Activated CD4-positive, alpha-beta T cell treated with anti-CD3 and anti-CD28 coated beads, Interleukin-2, Interleukin-4, amounts not matched to agents 100 ng/mL and 50 ng/mL, durations not matched to agents 16 hours and 8 hours (primary cell): ENCODE results near the gene PLEKHJ1.
"Not testable (repeated sequence)": the region's sequence is repeated elsewhere in the genome, so short reads cannot be mapped to it uniquely, and the experiment has no call there.

Experiments
- DNase-seq: peaks from one replicate; pipeline ENCODE4 v3.0.0-alpha.2; 2020; ENCODE audit warnings: low spot score

The PLEKHJ1 gene, protein sequence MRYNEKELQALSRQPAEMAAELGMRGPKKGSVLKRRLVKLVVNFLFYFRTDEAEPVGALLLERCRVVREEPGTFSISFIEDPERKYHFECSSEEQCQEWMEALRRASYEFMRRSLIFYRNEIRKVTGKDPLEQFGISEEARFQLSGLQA

GRCh38 chr19:2236314-2237050, at the start of gene PLEKHJ1, which contains the start of gene SF3A2:
TSS of gene PLEKHJ1 (minus strand) at chr19:2236329. CDS start at chr19:2236248, 81 bp downstream.
TSS of gene SF3A2 (plus strand) at chr19:2236824. CDS start at chr19:2243419, 6,595 bp downstream.
- DNase-seq = peak; percentile 97

DNA sequence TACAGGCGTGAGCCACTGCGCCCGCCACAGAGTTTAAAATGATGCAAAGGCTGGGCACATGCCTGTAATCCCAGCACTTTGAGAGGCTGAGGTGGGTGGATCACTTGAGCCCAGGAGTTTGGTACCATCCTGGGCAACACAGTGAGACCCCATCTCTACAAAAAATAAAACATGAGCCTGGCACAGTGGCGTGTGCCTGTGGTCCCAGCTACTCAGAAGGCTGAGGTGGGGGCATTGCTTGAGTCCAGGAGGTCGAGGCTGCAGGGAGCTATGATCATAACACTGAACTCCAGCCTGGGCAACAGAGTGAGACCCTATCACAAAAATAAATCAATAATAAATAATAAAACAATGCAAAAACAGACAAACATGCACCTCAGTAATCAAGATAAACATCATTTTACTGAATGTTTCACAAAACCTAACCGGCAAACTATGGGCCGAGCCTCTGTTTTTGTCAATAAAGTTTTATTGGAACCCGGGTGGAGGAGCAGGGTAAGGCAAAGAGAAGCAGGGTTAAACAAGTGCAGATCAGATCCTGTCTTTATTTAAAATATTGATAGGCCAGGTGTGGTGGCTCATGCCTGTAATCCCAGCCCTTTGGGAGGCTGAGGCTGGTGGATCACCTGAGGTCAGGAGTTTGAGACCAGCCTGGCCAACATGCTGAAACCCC, 47.8 kb upstream of the PLEKHJ1 start:
- DNase-seq = no peak

- no peak for DNase-seq
Observed at GRCh38 chr19:2282862-2283237, 46.7 kb upstream of the PLEKHJ1 start.

GRCh38 chr19:2282062-2282861, 46.1 kb upstream of the PLEKHJ1 start, which contains the start of gene PEAK3:
TSS of gene PEAK3 (minus strand) at chr19:2282175. CDS start at chr19:2280931, 1,244 bp downstream.
- no peak for DNase-seq

GRCh38 chr19:2281265-2282061, 45.3 kb upstream of the PLEKHJ1 start:
- not testable (repeated sequence) for DNase-seq

- DNase-seq = no peak
Observed at GRCh38 chr19:2280633-2281264, 44.6 kb upstream of the PLEKHJ1 start.

DNA sequence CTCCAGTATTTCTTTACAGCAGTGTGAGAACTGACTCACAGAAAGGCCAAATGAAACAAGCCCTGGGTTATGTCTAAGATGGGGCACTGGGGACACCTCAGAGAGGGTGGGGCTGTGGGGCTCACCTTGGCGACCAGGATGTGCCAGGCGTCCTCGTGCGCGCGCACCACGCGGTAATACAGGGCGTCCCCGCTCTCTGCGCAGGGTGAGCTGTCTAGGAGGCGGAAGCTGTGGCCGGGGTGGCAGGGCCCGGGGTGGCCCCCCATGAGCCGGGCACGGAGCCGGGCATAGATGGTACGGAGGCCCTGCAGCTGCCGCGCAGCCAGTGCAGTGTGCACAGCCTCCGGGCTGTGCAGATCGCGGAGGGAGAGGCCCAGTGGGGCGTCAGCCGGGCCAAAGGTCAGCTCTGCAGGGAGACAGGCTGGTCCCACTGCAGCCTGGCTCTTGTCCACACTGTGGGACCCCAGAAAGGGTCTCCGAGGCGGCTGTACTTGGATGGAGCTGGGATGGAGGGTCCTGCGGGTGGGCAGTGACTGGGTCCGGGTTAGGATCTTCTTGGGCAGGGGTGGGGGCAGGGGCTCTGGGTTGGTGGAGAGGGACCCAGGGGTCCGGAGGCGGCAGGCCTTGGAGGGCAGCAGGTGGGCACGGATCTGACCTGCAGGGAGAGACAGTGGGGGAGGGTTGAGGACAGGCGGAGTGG, 42.5 kb upstream of the PLEKHJ1 start:
- no peak for DNase-seq

- DNase-seq = no peak
Observed at GRCh38 chr19:2277138-2277537, 41.0 kb upstream of the PLEKHJ1 start.

DNA sequence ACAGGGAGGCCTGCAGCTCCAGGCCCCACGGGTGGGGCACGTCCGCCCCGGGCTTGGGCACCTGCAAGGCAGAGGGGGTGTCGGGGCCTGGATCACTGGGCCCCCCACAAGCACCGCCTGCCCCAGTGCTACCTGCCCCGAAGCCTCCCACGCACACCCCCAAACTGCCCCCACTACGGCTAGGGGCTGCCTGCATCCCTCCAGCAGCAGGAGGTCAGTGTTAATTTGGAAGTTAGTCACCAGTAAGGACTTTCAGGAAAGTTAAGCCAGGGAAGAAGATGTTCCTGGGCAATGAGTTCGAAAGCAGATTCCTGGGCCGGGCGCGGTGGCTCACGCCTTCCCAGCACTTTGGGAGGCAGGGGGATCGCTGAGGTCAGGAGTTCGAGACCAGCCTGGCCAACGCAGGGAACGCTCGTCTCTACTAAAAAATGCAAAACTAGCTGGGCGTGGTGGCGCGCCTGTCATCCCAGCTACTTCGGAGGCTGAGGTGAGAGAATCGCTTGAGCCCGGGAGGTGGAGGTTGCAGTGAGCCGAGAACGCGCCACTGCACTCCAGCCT, 40.4 kb upstream of the PLEKHJ1 start:
- no peak for DNase-seq

DNA sequence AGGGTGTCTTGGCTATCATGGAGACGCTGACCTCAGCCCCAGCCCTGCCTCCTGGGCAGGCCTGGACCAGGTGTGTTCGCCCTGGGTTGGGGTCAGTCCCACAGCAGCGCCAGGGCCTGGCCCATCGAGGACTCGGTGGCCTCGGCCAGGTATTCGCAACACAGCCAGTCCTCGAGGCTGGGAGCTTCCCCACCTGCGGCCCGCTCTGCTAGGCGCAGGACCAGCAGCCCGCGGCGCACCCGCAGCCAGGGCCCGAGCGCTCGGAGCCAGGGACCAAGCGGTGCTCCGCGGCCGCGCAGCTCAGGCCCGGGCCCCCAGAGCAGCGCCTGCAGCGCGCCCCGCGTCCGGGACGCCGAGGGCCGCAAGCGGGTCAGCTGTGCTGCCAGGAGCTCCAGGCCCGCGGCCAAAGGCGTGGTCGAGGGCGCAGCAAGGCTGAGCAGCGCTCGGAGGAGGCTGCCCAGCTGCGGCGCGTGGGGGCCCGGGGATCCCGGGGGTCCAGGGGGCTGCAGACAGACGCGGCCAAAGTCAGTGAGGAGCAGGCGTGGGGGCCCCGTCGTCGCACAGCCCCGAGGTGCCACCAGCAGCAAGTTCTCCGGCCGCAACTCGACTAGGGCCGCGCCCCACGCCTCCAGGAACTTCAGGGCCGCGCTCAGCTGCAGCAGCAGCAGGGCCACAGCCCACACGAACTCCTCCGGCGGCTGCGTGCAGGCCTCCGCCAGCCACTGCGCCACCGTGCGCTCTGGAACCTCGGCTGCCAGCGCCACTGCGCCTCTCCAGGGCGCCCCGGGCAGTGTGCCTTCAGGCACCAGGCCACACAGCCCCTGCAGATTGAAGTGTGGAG, 39.7 kb upstream of the PLEKHJ1 start:
- no peak for DNase-seq

- no peak for DNase-seq
Observed at GRCh38 chr19:2274931-2275535, 38.9 kb upstream of the PLEKHJ1 start.

DNA sequence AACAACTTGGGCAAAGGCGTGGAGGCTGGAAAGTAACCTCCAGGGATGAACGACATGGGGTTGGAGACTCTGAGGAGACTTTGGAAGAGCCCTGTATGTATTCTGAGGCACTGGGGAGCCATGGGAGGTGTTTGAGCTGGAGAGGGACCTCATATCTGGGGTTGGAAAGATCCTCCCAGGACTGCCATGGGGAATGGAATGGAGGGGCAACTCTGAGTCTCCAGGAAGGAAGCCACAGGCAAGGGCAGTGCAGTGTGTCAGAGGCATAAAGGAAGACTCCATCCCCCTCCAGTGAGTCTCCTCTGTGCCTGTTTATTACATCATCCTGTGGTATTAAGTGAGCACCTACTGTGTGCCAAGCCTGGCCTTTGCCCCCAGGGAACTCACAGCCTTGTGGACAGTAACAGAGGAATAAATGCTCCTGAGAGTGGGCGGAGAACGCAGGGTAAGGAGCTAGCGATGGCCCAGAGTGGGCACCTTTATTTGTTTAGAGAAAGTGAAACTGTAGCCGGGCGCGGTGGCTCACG, 38.1 kb upstream of the PLEKHJ1 start:
- DNase-seq = no peak

- DNase-seq = peak; percentile 82
Observed at GRCh38 chr19:2273356-2274184, 37.4 kb upstream of the PLEKHJ1 start.

DNA sequence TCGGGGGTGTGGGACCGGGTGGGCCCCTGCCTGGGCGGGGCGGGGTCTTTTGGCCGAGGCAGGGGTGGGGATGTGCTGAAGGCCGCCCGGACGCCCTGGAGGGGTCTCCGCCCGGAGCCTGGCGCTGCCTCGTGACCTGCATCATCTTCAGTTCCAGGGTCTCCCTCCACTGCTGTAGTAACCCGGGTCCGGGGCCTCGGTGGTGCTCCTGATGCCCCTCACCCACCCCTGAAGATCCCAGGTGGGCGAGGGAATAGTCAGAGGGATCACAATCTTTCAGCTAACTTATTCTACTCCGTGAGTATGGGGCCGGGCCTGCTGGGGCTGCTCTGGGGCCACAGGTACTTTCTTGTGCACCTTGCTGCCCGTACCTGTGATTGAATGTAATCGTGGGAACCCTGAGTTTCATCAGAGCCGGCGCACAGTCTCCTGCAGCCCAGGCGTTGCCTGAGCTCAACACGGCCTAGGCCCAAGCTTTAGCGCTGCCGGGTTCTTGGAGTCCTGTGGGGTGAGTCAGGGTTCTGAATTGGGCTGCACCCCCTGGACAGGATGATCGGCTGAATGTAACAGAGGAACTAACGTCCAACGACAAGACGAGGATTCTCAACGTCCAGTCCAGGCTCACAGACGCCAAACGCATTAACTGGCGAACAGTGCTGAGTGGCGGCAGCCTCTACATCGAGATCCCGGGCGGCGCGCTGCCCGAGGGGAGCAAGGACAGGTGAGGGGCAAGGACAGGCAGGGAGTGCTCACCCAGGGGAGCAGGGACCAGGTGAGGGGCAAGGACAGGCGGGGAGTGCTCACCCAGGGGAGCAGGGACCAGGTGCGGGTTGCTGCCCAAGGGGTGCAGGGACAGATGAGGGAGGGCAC, 35.3 kb upstream of the PLEKHJ1 start:
- DNase-seq = no peak

- peak; percentile 65 for DNase-seq
Observed at GRCh38 chr19:2270423-2271233, 34.5 kb upstream of the PLEKHJ1 start.

DNA sequence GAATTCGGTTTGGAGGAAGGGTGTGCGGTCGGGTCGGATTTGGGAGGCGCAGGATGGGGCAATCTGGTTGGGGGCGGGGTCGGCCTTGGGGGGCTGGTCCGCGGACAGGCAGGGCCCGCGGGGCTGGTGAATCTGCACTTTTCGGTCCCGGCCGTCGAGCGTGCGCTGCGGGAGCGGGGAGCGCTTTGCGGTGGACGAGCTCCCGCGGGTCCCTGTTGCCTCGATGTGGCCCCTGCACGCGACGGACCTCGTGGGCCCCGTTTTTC, 34.0 kb upstream of the PLEKHJ1 start:
- no peak for DNase-seq
